Stomach (tissue), 4 donors: Measurements from ENCODE around the gene FHL1.

Experiments used
- CTCF ChIP-seq, 7 experiments: fragments of 450-650 bp in 4 of 7; fragments of 200-600 bp in 3 of 7; sonication (generic) in 3 of 7; IDR thresholded peaks; one replicate each; pipeline ENCODE4 v1.5.1; 2016 to 2019; ENCODE audit warnings: antibody characterized with exemption in 7 of 7, control low read depth in 2 of 7, mild to moderate bottlenecking in 1 of 7
- POLR2A ChIP-seq, 4 donors: fragments of 450-650 bp; IDR thresholded peaks; one replicate each; pipeline ENCODE4 v1.6.1; 2016; ENCODE audit warnings: antibody characterized with exemption in 4 of 4, control low read depth in 2 of 4, mild to moderate bottlenecking in 1 of 4, moderate library complexity in 1 of 4
- POLR2AphosphoS5 ChIP-seq, 3 donors: sonication (generic); formaldehyde crosslinking; IDR thresholded peaks; one replicate each; pipeline ENCODE4 v1.6.1; 2016; ENCODE audit warnings: antibody characterized with exemption in 3 of 3

GRCh38 chrX:136189222-136189621, 41.9 kb downstream of the FHL1 start:
- no peak for TF ChIP-seq CTCF (IDR thresholded peaks at IDR 0.05)
- TF ChIP-seq POLR2A (IDR thresholded peaks at IDR 0.05): no peak
- TF ChIP-seq POLR2AphosphoS5 (IDR thresholded peaks at IDR 0.05): no peak
